ENCODE measurements around the gene PFKFB3.

The PFKFB3 gene

DNA sequence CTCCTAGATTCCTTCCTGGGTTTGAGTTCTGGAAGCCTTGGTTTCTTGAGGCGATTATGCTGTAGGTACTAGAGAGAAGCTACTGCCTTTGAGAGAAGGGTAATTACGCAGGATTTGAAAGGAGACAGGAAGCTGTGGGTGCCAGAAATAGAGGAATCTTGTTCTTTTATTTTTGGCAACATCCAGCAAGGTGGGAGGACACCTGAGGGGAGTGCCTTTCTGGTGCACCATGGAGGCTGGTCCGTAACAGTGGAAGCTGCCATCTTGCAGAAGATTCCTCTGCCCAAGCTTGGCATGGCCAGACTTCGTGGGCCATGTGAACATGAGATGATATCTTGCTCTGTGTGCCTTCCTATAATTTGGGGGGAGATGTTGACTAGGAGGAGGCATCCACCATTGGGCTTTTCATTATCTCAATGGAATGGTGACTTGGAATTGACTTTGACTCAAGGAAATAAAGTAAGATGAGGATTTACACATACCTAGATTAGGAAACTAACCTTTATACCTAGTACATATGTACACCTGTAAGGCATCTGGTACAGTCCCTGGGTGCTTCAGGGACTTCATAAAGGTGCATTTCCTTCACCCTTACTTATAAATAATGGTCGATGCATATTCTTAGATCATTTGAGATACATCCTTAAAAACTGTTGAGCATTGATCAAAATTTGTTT is 98.2 kb downstream of the PFKFB3 start:
- TF ChIP-seq, protein P1, sequence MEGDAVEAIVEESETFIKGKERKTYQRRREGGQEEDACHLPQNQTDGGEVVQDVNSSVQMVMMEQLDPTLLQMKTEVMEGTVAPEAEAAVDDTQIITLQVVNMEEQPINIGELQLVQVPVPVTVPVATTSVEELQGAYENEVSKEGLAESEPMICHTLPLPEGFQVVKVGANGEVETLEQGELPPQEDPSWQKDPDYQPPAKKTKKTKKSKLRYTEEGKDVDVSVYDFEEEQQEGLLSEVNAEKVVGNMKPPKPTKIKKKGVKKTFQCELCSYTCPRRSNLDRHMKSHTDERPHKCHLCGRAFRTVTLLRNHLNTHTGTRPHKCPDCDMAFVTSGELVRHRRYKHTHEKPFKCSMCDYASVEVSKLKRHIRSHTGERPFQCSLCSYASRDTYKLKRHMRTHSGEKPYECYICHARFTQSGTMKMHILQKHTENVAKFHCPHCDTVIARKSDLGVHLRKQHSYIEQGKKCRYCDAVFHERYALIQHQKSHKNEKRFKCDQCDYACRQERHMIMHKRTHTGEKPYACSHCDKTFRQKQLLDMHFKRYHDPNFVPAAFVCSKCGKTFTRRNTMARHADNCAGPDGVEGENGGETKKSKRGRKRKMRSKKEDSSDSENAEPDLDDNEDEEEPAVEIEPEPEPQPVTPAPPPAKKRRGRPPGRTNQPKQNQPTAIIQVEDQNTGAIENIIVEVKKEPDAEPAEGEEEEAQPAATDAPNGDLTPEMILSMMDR (conservative IDR thresholded peaks at IDR 0.05), result no peak
- peak overlapping the region; percentile 62 for H3K27ac ChIP-seq

DNA sequence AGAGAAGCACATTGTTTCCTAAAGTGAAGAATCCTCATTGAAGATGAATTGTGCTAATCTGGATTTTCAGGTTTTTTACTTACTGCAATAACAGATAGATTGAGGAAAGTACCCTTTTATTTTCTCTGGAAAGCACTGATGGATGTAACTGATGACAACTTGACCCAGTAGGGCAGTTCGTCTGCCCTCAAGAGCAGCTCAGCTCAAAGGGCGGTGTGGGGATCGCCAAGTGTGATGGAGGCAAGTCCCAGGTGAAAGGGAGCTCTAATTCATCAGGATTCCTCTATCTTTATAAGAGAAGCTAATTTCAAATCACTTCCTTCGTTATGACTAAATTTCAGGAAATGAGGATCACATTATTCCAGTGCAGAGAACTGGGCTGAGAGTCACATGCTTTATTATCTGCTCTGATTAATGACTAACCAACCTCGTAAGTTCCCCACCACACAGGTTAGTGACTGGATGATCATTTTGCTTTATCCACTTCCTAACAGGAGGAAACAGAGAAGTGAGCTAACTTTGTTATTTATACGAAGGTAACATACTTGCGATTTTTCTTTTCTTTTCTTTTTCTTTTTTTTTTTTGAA is 98.8 kb downstream of the PFKFB3 start:
- peak overlapping the region; percentile 62 for H3K27ac ChIP-seq

More for the DNA sequence above, 98.8 kb downstream of the PFKFB3 start:
- TF ChIP-seq, protein P1 (conservative IDR thresholded peaks at IDR 0.05), result no peak

Data from VCaP (cell line).